Measurements from ENCODE around the gene WFIKKN1.
A peak's percentile ranks its signal among the peaks of the same experiment; 100 is the strongest.
"Not testable (repeated sequence)": the region's sequence is repeated elsewhere in the genome, so short reads cannot be mapped to it uniquely, and the experiment has no call there.

The WFIKKN1 gene

DNA sequence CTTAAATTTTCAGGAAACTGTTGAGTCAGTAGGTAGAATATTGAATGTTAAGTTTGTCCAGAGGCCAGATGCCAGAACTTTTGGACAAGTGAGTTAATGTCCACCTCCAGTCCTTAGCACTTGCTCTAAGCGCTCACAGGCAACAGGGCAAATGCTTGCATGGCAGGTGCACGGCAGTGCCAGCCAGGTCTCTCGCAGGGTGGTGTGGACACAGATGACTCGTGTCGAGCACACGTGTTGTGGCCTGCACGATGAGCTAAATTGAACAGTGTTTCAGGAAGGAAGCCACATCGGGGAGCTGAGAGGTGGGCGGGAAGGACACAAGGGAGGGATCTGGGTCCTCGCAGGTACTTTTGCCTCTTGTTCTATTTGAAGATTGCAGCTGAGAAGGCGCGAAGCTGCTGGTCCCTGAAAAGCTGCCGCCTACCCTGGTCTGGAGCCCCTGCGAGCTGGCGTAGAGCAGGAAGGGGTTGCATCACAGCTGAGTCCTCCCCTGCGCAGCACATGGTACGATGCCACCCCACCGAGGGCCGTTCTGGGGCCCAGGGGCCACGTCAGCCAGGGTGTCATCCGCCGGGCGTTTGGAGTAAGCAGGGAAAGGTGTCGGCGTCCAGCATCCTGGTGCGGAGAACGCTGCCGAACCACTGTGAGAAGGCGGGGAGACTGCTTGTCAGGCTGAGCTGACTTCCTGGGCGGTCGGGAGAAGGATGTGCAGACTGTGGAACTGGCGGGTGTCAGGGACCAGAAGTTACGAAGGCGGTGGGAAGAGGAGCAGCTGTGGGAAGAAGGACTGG is 34.6 kb upstream of the WFIKKN1 start:
- no peak for DNase-seq

DNA sequence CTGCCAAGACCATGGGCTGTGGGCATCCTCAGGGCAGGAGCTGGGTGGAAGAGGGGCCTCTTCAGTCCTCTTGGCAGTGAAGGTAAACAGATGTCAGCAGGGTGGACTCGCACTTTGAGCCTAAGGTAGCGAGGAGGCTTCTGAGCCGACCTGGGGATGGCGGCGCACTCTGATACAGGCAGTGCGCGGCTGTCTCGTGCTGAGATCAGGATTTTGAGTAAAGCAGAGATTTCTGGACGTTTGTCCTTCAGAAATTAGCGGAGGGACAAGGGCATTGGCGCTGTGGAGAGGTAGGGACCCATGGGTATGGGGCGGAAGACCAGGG is 34.1 kb upstream of the WFIKKN1 start:
- no peak for DNase-seq

DNA sequence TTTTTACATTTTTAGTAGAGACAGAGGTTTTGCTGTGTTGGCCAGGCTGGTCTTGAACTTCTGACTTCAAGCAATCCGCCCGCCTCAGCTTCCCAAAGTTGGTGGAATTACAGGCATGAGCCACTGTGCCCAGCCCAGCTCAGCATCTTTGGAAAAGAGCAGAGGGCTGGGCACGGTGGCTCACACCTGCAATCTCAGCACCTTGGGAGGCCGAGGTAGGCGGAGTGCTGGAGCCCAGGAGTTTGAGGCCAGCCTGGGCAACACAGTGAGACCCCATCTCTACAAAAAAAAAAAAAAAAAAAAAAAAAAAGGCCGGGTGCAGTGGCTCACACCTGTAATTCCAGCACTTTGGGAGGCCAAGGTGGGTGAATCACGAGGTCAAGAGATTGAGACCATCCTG is 33.1 kb upstream of the WFIKKN1 start:
- DNase-seq = not testable (repeated sequence)

DNA sequence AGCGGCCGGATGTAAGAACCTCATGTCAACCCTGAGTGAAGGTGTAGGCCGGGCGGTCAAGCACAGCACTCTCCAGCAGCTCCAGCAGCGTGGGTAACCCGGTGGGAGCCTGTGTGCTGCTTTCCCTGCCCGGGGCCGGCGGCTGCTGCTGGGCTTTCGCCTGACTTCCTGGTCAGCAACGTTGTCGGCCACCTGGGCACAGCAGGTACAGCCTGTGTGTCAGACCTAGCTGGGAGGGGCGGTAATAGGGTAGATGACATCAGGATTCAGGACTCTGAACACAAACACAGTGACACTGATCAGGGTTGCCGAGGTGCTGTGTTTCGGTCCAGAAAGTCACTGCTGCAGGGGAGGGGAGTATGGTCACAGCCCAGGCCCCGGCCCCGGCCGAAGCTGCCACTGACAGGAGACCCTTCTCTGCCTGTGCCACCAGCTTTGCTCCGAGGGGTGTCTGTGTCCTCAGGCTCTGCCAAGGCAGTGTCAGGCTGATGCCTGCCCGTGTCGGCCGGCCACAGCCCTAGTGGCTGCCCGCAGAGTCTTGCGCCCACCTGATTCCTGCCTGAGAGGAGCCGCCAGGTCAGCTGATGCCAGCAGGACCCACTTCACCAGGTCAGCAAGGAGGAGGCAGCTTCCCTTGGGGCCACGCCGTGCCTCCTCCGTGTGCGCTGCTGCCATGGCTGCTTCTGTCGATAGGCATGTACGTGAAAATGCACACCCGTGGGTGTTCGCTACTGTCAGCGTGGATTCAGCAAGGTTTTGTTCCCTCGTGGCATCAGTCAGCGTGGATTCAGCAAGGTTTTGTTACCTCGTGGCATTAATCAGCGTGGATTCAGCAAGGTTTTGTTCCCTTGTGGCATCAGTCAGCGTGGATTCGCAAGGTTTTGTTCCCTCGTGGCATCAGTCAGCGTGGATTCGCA is 31.7 kb upstream of the WFIKKN1 start:
- no peak for DNase-seq

DNA sequence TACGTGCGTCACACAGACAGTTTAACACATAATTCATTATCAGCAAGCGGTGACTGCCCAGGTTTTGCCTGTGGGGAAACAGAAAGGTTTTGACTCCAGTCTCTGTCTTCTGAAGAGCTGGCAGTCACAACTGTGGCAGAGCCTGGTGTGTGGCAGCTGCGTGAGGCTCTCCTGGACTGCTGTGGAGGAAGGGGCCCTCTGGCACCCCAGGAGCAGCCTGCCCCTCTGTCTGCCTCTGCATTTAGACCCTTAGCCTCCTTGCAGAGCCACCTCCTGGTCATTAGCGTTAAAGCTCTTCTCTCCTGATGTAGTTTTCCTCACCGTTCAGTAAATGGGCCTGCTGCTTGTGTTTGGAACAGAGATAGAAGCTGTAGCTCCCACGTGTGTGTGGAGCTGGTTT is 30.0 kb upstream of the WFIKKN1 start:
- peak; percentile 72 for DNase-seq

DNA sequence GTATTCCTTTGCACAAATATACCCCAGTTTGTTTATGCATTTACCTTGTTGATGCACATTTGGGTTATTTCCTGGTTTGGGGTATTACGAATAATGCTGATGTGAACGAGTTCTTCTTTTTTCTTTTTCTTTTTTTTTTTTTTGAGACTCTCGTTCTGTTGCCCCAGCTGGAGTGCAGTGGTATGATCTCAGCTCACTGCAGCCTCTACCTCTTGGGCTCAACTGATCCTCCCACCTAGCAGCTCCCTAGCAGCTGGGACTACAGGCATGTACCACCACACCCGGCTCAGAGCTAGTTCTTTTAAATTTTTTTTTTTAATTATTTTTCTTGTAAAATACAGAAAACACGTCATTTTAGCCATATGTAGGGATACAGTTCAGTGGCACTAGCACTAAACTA is 26.9 kb upstream of the WFIKKN1 start:
- no peak for DNase-seq

DNA sequence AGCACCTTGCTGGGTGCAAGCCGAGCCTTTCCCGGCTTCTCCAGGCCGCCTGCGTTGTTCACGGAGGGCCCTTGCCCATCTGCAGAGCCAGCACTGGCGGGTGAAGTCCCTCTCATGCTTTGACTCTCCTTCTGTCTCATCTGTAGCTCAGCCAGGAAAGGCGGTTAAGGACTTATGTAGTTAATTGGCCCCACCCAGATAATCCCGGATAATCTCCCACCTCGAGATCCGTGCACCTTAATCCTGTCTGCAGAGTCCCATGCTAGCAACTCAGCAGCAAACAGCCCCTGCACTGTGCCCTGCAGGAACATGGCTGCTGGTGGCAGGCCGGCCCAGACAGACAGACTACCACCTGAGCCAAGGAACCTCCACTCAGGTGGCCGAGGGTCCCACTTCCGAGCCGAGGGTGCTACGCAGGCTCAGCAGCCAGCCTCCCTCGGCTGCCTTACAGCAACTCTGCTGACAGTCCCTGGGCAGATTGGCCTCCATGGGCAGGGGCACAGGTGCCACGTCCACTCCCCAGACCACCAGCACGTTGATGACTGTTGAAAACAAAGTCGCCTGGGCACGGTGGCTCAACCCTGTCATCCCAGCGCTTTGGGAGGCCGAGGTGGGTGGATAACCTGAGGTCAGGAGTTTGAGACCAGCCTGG is 24.0 kb upstream of the WFIKKN1 start:
- DNase-seq = no peak

DNA sequence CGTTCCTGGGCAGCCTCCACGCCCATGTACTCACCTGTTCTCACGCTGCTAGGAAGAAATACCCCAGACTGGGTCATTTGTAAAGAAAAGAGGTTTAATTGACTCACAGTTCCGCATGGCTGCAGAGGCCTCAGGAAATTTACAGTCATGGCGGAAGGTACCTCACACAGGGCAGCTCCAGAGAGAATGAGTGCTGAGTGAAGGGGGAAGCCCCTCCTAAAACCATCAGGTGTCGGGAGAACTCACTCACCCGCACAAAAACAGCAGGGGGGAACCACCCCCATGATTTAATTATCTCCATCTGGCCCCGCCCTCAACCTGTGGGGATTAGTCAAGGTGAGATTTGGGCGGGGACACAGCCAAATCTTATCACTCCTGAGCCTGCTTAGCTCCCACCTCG is 22.8 kb upstream of the WFIKKN1 start:
- no peak for DNase-seq

DNA sequence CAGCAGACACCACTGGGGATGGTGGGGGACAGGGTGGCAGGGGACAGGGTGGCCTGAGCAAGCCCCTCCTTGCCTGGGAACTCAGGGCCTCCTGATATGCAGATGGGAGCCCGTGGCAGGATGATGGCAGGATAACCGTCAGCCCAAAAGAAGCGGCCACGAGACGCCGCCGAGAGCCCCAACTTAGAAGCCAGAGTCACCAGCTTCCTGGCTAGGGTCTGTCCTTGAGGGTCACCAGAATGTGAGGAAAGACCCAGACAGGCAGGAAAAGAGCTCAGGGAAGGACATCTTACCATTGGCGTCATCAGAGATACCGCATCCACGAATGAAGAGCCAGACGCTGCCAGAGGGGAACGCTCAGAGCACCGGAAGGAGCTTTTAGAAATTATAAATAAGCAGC is 21.5 kb upstream of the WFIKKN1 start:
- no peak for DNase-seq

DNA sequence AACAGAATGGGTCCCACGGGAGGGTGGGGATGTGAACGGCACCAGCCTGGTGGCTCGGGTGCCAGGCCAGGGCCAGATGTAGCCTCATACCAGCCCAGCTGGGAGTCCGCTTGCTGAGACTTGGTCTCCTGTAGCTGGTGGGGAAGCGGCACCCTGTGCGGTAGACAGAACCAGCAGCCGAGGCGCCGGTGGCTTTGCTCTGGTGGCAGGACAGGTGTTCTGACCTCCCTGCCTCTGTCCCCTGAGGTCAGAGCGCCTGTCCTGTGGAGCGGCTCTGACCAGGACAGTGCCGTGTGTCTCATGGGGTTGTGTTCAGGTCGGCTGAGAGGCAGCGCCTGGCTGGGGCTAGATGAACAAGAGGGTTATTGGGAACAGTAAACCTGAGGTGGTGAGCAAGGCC is 20.8 kb upstream of the WFIKKN1 start:
- DNase-seq = no peak

DNA sequence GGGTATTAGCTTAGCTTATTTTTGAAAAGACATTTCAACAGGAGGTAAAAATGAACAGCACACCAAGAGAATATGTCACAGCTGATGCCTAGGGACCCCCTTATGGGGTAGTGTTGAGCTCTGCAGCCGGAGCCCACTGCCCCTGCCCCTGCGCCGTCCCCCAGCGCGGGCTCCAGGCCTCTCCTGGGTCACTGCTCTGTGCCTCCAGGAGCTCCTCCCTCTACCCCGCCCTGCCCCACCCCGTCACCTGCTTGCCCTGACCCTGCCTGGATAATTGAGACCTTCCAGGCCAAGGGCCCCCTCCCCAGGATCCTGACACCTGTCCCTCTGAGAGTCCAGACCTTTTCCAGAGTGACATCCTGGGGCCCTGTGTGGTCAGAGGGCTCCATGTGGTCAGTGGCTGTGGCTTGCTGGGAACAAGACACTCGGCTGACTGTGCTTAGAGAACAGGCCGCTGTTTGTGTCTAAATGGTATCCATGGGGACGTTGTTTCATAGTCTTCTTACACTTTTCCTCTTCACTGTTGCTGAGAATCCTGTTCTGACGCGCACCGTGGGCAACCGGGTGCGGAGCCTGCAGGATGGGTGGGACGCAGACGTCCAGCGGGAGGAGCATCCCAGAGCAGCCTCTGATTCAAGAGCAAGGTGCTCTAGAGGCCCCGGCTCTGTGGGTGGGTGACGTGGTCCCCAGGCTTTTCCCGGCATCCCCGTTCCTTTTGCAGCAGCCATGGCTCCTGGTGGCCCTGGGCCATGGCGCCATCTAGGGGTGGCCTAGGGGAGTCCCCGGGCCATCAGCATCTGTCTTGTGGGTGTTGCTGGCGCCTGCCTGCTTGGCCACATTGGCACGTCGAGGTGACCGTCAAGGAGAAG is 20.0 kb upstream of the WFIKKN1 start:
- peak; percentile 62 for DNase-seq

DNA sequence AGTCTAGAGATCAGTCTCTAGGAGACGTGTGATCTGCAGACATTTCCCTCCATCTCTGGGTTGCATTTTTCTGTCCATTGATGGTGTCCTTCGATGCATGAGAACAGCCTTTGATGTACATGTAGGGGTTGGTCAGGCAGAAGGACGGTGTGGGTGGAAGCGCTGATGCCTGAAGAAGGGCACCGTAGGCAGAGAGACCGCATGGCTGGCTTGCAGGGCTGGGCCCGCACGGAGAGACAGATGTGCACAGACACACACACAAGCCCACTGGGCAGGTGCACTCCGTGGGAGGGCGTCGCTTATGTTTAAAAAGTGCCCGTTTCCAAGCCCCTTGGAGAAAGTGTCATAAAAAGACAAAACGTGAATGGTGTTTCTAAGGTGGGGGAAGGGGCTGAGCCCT is 15.7 kb upstream of the WFIKKN1 start:
- DNase-seq = no peak

DNA sequence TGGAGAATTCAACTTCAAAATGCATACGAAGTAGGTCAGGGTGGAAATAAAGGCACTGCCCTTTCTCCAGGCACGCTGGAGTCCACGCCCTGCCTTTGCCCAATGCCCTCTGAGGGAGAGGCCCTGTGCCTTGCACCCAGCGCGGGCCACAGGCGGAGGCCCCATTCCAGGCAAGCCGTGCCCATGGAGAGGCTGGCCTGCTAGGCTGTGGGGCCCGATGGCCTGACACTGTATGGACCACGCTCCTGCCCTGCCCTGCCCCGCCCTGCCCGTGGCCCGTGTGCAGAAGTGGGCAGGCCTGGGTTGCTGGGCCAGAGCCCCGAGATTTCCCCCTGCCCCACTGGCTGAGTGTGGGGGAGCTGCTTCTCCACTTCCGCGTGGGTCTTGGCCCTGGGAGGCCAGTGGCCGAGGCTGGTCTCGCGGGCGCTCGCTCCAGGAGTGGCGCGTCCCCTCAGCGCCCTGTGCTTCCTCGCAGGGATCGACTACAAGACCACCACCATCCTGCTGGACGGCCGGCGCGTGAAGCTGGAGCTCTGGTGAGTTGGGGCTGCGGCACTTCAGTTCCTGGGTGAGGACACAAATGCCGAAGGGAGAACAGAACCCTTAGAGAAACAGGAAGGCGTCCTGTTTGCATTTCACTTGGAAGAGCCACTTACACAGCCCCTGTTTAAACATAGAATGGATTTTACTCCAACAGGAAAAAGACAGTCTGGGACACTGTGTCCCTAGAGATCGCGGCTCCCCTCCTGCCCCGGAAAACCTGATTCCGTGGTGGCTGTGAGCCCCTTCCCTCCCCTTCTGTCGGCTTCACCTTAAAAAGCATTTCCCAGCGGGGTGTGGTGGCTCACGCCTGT is 13.8 kb upstream of the WFIKKN1 start:
- no peak for DNase-seq

DNA sequence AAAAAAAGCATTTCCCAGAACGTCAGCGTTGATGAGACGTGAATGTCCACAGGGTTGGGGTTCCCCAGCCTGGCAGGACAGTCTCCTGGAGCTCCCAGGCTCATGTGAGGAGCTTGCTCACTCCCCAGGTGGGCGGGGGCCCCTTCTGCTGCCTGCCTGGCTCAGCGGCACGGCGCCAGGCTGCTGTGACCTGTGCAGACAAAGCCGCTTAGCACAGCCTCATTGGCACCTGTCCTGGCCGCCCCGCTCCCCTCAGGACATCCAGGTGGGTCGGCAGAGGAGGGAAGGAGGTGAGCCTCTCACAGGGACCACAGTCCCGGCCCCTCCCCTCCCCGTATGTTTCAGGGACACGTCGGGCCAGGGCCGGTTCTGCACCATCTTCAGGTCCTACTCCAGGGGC is 12.9 kb upstream of the WFIKKN1 start:
- DNase-seq = no peak

DNA sequence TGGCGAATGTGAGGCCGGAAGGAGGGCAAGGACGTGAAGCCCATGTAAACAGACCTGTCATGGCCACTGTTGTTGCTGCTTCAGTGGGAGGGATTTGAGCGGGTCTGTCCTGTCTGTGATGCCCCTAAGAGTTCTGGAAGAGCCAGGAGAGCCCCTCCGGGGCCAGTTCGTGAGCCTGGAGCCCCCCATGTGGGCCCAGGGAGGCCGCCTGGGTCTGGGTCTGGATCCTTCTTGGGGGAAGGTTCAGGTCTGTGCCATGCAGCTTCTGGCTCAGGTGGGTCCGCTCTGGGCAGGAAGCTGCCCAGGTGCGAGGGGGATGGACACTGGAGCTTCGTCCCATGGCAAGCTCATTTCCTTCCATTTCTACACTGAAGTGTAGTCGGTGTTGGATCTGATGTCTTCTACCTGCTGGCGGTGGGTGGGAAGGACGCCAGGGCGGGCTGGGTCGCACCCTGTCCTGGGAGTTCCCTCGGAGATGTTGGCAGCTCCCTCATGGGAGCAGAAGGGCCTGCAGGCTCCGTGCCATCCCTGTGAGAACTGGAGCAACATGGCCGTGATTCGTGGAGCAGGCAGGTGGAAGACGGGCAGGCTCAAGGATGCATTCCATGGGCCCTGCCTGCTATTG is 11.2 kb upstream of the WFIKKN1 start:
- DNase-seq = no peak

DNA sequence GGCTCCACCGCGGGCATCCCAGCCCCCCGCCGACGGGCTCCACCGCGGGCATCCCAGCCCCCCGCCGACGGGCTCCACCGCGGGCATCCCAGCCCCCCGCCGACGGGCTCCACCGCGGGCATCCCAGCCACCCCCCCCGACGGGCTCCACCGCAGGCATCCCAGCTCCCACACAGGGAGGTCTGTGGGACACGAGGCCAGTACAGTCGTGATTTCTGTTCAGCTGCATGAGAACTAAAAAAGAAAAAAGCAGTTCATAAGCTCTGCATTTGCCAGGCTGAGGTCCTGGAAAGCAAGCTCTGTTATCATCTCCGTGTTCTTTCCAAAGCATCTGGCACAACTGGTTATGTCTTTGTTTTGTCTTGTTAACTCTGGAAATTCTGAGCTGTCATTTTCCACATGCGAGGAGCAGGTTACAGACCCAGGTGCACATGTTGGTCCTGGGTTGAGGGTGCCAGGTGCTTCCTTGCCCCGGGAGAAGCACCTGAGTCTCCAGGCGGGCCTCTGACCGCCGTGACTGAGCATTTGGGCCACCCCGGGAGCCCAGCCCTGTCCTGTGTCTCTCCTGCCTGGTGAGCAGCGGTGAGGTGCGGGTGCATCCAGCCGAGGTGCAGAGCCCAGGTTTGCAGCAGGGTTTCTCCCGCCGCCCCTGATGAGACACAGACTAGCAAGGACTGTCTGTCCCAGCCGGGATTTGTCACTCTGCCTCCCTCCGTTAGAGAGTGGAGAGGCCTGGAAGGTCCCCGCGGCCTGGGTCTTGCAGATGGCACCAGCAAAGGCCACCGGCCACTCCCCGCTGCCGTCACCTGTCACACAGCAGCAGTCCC is 9.9 kb upstream of the WFIKKN1 start:
- DNase-seq = no peak

DNA sequence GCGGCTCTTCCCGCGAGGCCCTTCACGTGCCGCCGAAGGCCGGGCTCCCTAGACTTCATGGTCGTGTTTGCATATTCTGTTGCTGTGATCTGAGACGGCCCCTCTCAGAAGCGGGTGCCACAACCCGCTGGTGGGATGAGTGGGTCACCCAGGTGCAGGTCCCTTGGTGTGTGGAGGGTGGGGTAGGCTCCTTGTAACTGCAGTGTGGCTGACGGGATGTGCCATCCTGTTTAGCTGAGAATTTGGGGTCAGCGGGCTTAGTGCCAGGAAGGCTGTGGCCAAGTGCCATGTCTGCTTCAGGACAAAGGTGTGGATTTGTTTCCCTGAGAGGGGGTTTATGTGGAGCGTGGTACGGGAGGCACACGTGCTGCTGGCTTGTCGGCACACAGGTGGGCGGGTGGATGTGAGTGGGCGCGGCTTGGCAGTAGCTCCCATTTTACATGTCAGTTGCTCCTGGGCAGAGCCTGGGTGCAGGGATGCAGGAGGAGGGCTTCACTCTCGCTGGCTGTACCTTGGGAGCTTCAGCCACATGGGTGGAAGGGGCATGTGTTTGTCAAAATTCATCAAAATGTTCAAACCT is 9.2 kb upstream of the WFIKKN1 start:
- no peak for DNase-seq

DNA sequence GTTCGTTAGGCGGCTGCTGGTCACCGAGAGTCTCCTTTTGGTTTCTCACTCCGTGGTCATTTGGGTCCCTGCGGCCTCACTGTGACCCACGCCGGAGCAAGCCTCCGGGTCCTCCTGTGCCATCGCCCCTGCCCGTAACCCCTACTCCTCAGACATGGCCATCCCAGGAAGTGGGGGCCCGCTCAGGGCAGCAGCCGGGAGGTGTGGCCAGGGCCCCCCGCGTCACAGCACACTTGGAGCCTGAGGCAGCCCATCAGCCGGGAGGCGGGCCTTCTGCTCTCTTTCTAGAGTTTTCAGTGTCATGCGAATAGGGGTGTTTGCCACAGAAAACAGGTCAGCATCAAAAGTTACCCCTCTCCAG is 7.9 kb upstream of the WFIKKN1 start:
- no peak for DNase-seq

DNA sequence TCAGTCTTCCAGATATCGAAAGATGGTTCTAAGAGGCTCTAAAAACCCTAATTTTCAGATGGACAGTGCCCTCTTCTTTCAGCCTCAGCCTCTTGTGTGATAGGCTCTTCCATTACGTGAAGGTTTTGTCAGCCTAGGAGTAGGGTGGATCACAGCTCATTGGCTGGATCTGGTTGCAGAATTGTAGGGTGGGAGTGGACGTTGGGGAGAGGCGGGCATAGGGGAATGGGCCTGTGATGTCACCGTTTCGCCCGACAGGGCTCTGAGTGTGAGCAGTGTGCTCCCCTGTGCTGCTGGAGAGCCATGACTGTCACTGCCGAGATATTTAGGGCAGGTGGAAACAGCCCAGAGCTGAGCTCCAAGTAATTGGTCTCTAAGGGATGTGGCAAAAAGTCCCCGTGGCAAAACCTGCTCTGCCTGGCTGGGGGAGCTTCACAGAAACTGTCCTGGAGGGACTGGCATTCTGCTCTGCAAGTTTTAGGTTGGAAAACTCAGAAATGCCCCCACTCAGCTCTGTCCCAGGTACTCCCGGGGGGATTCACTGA is 6.2 kb upstream of the WFIKKN1 start:
- no peak for DNase-seq

Measured in hematopoietic multipotent progenitor cell treated with erythropoietin and hydrocortisone succinate and interleukin-3 and kit ligand, for 4 days (in vitro differentiated cells).